Ovary (tissue), 3 donors: ENCODE data around the gene TMEM82.

Experiments used
- CTCF ChIP-seq, 3 donors: fragments of 450-650 bp in 2 of 3; fragments of 200-600 bp in 1 of 3; IDR thresholded peaks; one replicate each; pipeline versions ENCODE4 v1.5.1 to v1.8.0; 2016 to 2022; ENCODE audit warnings: antibody characterized with exemption in 3 of 3, mild to moderate bottlenecking in 1 of 3
- EP300 ChIP-seq: sonication (generic); formaldehyde crosslinking; IDR thresholded peaks from one replicate; pipeline ENCODE4 v1.6.1; 2017; ENCODE audit warnings: antibody characterized with exemption
- donor health status: DM: no; HTN: no; CAD: no.

- no peak for TF ChIP-seq CTCF (IDR thresholded peaks at IDR 0.05)
- TF ChIP-seq EP300: no peak
Observed at GRCh38 chr1:15739259-15739658, 3.0 kb upstream of the TMEM82 start.
